PFSK-1 (cell line): ENCODE measurements around the gene C19orf44.

Source experiments
- FOXP2 ChIP-seq: optimal IDR thresholded peaks from 2 replicates; pipeline ENCODE3; 2011; ENCODE audit warnings: borderline replicate concordance, control low read depth, inconsistent platforms; ENCODE audit not compliant: insufficient read depth; ENCODE audit errors: extremely low read length, extremely low read depth
- POLR2AphosphoS5 ChIP-seq: IDR thresholded peaks from 2 replicates; pipeline ENCODE4 v1.6.1; 2012; ENCODE audit warnings: low read depth, mild to moderate bottlenecking, control low read depth, low read length, moderate library complexity
- SIN3A ChIP-seq: IDR thresholded peaks from 2 replicates; pipeline ENCODE4 v1.6.1; 2012; ENCODE audit warnings: mild to moderate bottlenecking, low read length, moderate library complexity, borderline replicate concordance; ENCODE audit not compliant: insufficient read depth
- TAF1 ChIP-seq: IDR thresholded peaks from 2 replicates; pipeline ENCODE4 v1.6.1; 2012; ENCODE audit warnings: low read length, control low read depth, borderline replicate concordance; ENCODE audit not compliant: insufficient read depth
- TF ChIP-seq, protein P1 (sequence below), 2 experiments: IDR thresholded peaks; 2 replicates each; pipeline versions ENCODE4 v1.6.1 to v1.8.0; 2011 to 2012; ENCODE audit warnings: low read depth in 2 of 2, low read length in 2 of 2, control low read depth in 1 of 2, inconsistent platforms in 1 of 2, mild to moderate bottlenecking in 1 of 2, moderate library complexity in 1 of 2; ENCODE audit not compliant: insufficient read depth in 1 of 2

The C19orf44 gene

GRCh38 chr19:16522559-16523377 is 26.6 kb downstream of the C19orf44 start:
- TF ChIP-seq, protein P1, sequence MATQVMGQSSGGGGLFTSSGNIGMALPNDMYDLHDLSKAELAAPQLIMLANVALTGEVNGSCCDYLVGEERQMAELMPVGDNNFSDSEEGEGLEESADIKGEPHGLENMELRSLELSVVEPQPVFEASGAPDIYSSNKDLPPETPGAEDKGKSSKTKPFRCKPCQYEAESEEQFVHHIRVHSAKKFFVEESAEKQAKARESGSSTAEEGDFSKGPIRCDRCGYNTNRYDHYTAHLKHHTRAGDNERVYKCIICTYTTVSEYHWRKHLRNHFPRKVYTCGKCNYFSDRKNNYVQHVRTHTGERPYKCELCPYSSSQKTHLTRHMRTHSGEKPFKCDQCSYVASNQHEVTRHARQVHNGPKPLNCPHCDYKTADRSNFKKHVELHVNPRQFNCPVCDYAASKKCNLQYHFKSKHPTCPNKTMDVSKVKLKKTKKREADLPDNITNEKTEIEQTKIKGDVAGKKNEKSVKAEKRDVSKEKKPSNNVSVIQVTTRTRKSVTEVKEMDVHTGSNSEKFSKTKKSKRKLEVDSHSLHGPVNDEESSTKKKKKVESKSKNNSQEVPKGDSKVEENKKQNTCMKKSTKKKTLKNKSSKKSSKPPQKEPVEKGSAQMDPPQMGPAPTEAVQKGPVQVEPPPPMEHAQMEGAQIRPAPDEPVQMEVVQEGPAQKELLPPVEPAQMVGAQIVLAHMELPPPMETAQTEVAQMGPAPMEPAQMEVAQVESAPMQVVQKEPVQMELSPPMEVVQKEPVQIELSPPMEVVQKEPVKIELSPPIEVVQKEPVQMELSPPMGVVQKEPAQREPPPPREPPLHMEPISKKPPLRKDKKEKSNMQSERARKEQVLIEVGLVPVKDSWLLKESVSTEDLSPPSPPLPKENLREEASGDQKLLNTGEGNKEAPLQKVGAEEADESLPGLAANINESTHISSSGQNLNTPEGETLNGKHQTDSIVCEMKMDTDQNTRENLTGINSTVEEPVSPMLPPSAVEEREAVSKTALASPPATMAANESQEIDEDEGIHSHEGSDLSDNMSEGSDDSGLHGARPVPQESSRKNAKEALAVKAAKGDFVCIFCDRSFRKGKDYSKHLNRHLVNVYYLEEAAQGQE (IDR thresholded peaks at IDR 0.05; ENCODE audit: insufficient read depth in 1 of 2, low read depth in 2 of 2, low read length in 2 of 2), result no peak
- TF ChIP-seq TAF1, result no peak
- no peak for TF ChIP-seq POLR2AphosphoS5
- TF ChIP-seq SIN3A, result no peak
- TF ChIP-seq FOXP2, result no peak

DNA sequence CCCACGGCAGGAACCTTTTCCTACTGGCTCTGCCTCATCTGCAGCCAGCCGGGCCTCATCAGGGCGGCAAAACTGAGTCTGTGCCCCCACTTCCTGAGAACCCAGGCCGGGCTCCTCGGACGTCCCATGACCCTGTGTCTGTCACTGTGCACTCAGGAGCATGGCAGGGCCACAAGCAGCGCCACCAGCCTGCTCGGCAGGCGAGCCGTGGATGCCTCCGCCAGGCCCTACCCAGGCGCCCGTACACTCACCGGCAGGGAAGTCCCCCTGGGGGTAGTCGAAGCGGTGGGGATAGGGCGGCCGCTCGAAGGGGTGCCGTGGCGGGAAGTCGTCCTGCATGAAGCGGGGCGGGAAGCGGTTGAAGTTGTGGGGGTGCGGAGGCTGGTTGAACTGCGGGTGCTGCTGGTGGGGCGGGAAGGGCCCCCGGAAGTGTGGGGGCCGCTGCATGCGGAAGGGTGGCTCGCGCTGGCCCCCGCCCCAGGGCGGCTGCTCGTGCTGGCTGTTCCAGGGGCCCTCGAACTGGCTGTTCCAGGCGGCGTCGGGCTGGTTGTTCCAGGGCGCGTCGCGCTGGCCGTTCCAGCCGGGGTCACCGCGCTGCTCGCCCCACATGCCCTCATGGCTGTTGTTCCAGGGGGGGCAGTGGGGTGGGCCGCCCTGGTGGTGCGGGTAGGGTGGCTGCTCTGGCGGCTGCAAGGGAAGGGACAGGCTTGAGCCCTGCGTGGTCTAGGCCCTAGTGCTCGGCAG is 29.0 kb downstream of the C19orf44 start:
- TF ChIP-seq TAF1 (no peak), FOXP2 (no peak)

DNA sequence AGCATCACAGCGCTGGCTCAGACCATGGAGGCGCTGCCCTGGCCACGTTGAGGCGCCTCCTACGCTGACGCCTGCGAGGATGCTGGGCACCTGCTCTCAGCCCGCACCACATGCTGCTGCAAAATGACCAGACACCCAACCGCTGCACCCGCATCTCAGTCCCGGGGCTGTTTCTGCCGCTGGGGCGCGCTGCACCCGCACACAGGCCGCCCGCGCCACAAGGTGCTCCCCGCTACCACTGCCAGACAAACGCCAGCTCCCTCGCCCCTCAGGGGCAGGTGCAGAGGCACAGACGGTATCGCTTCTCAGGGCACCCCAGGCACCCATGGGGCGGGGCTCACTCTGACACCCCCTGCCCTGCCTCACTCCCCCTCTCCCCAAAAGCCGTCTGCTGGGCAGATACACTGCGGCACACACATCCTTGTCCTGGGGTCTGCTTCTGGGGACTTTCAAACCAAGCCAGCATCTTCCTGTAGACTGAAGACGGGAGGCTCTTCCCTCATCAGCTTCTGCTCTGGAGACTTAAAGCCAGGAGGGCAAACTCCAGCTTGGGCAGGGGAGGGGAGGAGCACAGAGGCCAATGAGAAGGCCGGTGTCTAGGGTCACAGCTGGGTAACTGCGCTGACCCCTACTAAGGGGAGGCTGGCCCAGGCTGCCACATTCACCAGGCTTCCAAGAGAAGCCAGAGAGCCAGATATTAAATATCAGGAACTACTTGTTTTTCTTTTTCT is 29.7 kb downstream of the C19orf44 start:
- TF ChIP-seq FOXP2 (no peak), TAF1 (no peak), POLR2AphosphoS5 (no peak), SIN3A (no peak)
- TF ChIP-seq, protein P1 (IDR thresholded peaks at IDR 0.05; ENCODE audit: insufficient read depth in 1 of 2, low read depth in 2 of 2, low read length in 2 of 2), result no peak

GRCh38 chr19:16527334-16527935 is 31.2 kb downstream of the C19orf44 start:
- no peak for TF ChIP-seq TAF1
- no peak for TF ChIP-seq POLR2AphosphoS5
- TF ChIP-seq SIN3A, result no peak
- TF ChIP-seq FOXP2, result no peak

DNA sequence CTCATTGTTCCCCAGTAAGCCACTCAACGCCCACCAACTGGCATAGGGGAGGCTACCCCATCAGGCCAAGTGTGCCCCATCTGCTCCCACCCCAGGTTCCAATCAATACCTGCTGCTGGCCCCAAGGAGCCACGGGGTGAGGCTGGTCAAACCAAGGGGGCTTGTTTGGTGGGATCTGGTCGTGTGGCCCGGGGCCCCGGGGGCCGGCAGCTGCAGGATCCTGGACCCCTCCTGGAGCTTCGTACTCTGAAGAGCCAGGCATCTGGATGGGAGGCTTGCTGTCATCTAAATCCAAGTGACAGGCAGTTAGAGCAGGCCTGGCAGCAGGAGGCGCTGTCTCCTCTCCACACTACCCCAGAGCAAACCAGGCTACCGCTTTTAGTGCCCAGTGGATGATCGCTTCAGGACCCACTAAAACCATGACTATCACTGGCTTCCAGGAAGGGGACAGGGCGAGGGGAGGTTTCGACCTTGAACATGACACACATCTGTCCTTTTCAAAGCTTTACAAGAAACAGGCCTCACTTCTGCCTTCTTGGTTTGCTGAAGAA is 31.9 kb downstream of the C19orf44 start:
- TF ChIP-seq FOXP2 (no peak), TAF1 (no peak), POLR2AphosphoS5 (no peak), SIN3A (no peak)
- TF ChIP-seq, protein P1 (IDR thresholded peaks at IDR 0.05; ENCODE audit: insufficient read depth in 1 of 2, low read depth in 2 of 2, low read length in 2 of 2), result no peak
